Upper lobe of left lung (tissue), 6 donors: ENCODE data around the gene RNF207. TPM values are rescaled to one million over a fixed set of nuclear protein-coding genes. Genes with fewer than 3 reads are reported as not detected.
A peak's percentile ranks its signal among the peaks of the same experiment; 100 is the strongest.

Source experiments
- ATAC-seq, 2 donors: fragments of 200-7000 bp; cut with Tn5 transposase; one replicate each; pipeline ENCODE4 v1.9.1; 2022; ENCODE audit warnings: mild to moderate bottlenecking in 2 of 2, moderate library complexity in 2 of 2; ENCODE audit not compliant: low FRiP score in 2 of 2
- DNase-seq, 2 donors: peaks; one replicate each; pipeline ENCODE4 v3.0.0-alpha.2; 2019 to 2020
- H3K27ac ChIP-seq, 4 donors: fragments of 200-600 bp; sonication (generic); one replicate each; pipeline ENCODE4 v1.5.1; 2016 to 2019
- H3K27me3 ChIP-seq, 4 donors: fragments of 200-600 bp; sonication (generic); one replicate each; pipeline ENCODE4 v1.5.1; 2017 to 2019
- H3K36me3 ChIP-seq, 4 donors: fragments of 200-600 bp; sonication (generic); one replicate each; pipeline ENCODE4 v1.5.1; 2016 to 2019
- H3K4me1 ChIP-seq, 4 donors: fragments of 200-600 bp; sonication (generic); one replicate each; pipeline ENCODE4 v1.5.1; 2018 to 2019
- H3K4me3 ChIP-seq, 4 donors: fragments of 200-600 bp; sonication (generic); one replicate each; pipeline ENCODE4 v1.5.1; 2017 to 2019; ENCODE audit warnings: mild to moderate bottlenecking in 2 of 4, moderate library complexity in 1 of 4
- H3K9me3 ChIP-seq, 4 donors: fragments of 200-600 bp; sonication (generic); one replicate each; pipeline ENCODE4 v1.5.1; 2018 to 2019
- EP300 ChIP-seq, 4 donors: sonication (generic); formaldehyde crosslinking; IDR thresholded peaks; one replicate each; pipeline ENCODE4 v1.5.1; 2017; ENCODE audit warnings: antibody characterized with exemption in 4 of 4, control low read depth in 2 of 4
- POLR2A ChIP-seq, 4 donors: fragments of 450-650 bp; IDR thresholded peaks; one replicate each; pipeline ENCODE4 v1.5.1; 2016 to 2017; ENCODE audit warnings: antibody characterized with exemption in 4 of 4, mild to moderate bottlenecking in 2 of 4
- POLR2AphosphoS5 ChIP-seq, 2 donors: sonication (generic); formaldehyde crosslinking; IDR thresholded peaks; one replicate each; pipeline ENCODE4 v1.5.1; 2017; ENCODE audit warnings: antibody characterized with exemption in 2 of 2
- WGBS, 2 donors: methylation state at CpG; one replicate each; pipeline ENCODE4 v1.1.5; 2017 to 2018; 5-methylcytosine and 5-hydroxymethylcytosine counted together
- total RNA-seq, 6 donors: library from RNA; depleted of rRNA in 4 of 6; stranded (reverse); fragments of >200 nt in 4 of 6; gene quantifications; one replicate each; pipeline versions ENCODE4 v1.1.0 to v1.2.1, GENCODE V29; 2016 to 2021
- TF ChIP-seq, protein P1 (sequence below), 6 experiments: fragments of 450-650 bp in 4 of 6; fragments of 200-600 bp in 2 of 6; sonication (generic) in 2 of 6; IDR thresholded peaks; one replicate each; pipeline ENCODE4 v1.5.1; 2016 to 2019; ENCODE audit warnings: antibody characterized with exemption in 6 of 6
- donor health status: DM: no; HTN: no; CAD: no; lungs with moderate emphysema.
- donor health status: DM: no; HTN: yes; CAD: no; lungs with severe emphysema.

Gene RNF207
- total RNA-seq, 6 donors from 2014 or later: 9.8 to 85.9 (median 18.3) TPM

GRCh38 chr1:6243993-6244392 is 38.1 kb downstream of the RNF207 start, which contains the start of gene HES3:
HES3 (plus strand) TSS chr1:6244179; CDS start chr1:6244366, 187 bp downstream.
- TF ChIP-seq, protein P1, sequence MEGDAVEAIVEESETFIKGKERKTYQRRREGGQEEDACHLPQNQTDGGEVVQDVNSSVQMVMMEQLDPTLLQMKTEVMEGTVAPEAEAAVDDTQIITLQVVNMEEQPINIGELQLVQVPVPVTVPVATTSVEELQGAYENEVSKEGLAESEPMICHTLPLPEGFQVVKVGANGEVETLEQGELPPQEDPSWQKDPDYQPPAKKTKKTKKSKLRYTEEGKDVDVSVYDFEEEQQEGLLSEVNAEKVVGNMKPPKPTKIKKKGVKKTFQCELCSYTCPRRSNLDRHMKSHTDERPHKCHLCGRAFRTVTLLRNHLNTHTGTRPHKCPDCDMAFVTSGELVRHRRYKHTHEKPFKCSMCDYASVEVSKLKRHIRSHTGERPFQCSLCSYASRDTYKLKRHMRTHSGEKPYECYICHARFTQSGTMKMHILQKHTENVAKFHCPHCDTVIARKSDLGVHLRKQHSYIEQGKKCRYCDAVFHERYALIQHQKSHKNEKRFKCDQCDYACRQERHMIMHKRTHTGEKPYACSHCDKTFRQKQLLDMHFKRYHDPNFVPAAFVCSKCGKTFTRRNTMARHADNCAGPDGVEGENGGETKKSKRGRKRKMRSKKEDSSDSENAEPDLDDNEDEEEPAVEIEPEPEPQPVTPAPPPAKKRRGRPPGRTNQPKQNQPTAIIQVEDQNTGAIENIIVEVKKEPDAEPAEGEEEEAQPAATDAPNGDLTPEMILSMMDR (IDR thresholded peaks at IDR 0.05): no peak
- TF ChIP-seq POLR2AphosphoS5 (IDR thresholded peaks at IDR 0.05) (no peak), EP300 (IDR thresholded peaks at IDR 0.05) (no peak), POLR2A (IDR thresholded peaks at IDR 0.05) (no peak)
- peaks cover 1 to 66% (median 48%) of the 10 kb centered on the region in 4 donors for H3K27me3 ChIP-seq
- peaks cover 21 to 45% (median 33%) of the 10 kb centered on the region in 4 donors for H3K4me1 ChIP-seq
- H3K27ac ChIP-seq: no peak within 1 kb of the TSS
- H3K9me3 ChIP-seq: no peaks in the 10 kb centered on the region
- no peak within 1 kb of the TSS for H3K4me3 ChIP-seq
- WGBS, 2 donors: 0 to 9% methylated on average over 2 to 16 of the region's 16 CpGs
- ATAC-seq (no peak), DNase-seq (peak in 1 of 2 donors; percentile 53)
- H3K36me3 ChIP-seq: no peaks in the 10 kb centered on the region

DNA sequence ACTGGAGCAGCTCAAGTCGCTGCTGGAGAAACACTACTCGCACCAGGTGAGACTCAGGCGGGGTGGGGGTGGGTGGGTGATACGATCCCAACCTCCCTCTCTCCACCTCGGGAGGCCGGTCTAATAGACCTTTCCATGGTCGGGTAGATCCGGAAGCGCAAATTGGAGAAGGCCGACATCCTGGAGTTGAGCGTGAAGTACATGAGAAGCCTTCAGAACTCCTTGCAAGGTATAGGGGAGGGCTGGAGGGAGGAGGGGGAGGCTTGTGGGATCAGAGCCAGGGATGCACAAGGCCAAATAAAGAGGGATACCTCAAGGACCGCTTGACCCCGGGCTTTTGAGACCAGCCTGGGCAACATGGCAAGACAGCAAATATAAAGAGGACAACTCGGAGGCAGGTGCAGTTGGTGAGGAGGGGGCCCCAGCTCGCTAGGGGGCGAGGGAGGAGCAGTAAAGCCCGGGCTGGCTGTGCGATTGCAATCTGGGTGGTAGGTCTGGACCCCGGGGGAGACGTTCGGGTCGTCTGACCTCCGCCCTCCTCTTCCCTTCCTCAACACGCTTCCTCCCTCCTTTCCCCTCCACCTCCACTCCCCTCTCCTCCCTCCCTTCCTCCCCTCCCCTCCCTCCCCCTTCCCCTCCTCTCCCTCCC is 38.6 kb downstream of the RNF207 start:
- DNase-seq (no peak), ATAC-seq (no peak)
- H3K4me1 ChIP-seq: peaks cover 21 to 51% (median 36%) of the 10 kb centered on the region in 4 donors
- H3K36me3 ChIP-seq: no peaks in the 10 kb centered on the region
- H3K27ac ChIP-seq: no peak overlapping the region
- no peak overlapping the region for H3K4me3 ChIP-seq
- peaks cover 1 to 72% (median 49%) of the 10 kb centered on the region in 4 donors for H3K27me3 ChIP-seq
- WGBS, 2 donors: 4 to 5% methylated on average over 24 of the region's 24 CpGs
- no peaks in the 10 kb centered on the region for H3K9me3 ChIP-seq
- TF ChIP-seq POLR2AphosphoS5 (IDR thresholded peaks at IDR 0.05) (no peak), POLR2A (IDR thresholded peaks at IDR 0.05) (no peak), EP300 (IDR thresholded peaks at IDR 0.05) (no peak)
- TF ChIP-seq, protein P1 (IDR thresholded peaks at IDR 0.05): no peak

DNA sequence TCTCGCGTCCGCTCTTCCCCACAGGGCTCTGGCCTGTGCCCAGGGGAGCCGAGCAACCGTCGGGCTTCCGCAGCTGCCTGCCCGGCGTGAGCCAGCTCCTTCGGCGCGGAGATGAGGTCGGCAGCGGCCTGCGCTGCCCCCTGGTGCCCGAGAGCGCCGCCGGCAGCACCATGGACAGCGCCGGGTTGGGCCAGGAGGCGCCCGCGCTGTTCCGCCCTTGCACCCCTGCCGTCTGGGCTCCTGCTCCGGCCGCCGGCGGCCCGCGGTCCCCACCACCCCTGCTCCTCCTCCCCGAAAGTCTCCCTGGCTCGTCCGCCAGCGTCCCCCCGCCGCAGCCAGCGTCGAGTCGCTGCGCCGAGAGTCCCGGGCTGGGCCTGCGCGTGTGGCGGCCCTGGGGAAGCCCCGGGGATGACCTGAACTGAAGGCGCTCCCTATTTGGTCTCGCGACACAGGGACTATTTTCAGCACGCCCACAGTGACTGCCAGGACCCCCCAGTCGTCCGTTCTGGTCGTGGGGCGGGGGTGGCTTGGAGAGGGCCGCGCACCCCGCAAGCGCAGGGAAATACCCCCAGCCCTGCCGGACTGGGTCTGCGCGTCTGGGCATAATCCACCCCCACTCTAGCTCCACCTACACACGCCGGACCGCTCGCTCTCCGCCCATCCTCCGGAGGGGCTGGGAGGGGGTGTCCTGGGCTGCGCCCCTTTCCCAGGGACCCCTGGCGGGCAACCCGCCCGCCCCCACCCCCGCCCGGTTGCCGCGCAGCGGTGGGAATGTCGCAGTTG is 39.4 kb downstream of the RNF207 start:
- DNase-seq (peak; percentile 67 to 97), ATAC-seq (peak; percentile 85 to 87)
- WGBS, 2 donors: 1 to 5% methylated on average over 3 to 40 of the region's 79 CpGs
- H3K27ac ChIP-seq: no peak overlapping the region
- H3K9me3 ChIP-seq: no peaks in the 10 kb centered on the region
- no peak overlapping the region for H3K4me3 ChIP-seq
- no peaks in the 10 kb centered on the region for H3K36me3 ChIP-seq
- no peak for TF ChIP-seq EP300 (IDR thresholded peaks at IDR 0.05)
- TF ChIP-seq, protein P1 (IDR thresholded peaks at IDR 0.05): peak; percentile 77 to 99 (median 93)
- no peak for TF ChIP-seq POLR2AphosphoS5 (IDR thresholded peaks at IDR 0.05)
- TF ChIP-seq POLR2A (IDR thresholded peaks at IDR 0.05): no peak
- peaks cover 1 to 77% (median 50%) of the 10 kb centered on the region in 4 donors for H3K27me3 ChIP-seq
- H3K4me1 ChIP-seq: peaks cover 21 to 55% (median 38%) of the 10 kb centered on the region in 4 donors

DNA sequence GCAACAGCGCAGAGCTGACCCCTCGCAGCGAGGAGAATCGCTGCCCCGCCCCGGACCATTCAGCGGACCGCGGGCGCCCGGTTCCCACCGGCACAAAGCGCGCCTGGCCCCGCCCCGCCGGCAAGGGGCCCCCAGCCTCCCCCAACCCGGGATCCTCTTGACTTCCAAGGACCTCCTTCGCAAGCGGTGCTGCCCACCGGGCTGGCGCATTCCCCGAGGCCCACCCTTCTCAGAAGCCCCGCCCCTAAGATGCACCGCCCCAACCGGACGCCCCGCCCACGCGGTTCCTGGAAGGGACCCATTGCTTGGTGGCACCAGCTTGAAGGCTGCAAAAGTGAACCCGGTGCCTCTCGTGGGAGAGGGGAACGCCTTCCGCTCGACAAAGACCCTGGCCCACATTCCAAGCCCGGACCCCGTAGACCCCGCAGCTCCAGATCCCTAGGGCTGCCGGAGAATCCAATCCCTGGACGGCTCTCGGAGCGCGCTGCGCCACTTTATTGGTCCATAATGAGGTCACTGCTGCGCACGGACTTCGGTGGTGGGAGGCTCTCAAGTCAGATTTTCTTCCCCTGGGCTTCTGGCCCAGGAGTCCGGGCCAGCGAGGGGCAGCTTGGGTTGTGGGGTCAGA is 40.1 kb downstream of the RNF207 start:
- ATAC-seq: peak in 1 of 2 donors; percentile 27

More for the DNA sequence above, 40.1 kb downstream of the RNF207 start:
- WGBS, 2 donors: 4 to 11% methylated on average over 9 to 24 of the region's 49 CpGs
- H3K27me3 ChIP-seq: peaks cover 1 to 75% (median 48%) of the 10 kb centered on the region in 4 donors
- H3K4me1 ChIP-seq: peaks cover 21 to 55% (median 38%) of the 10 kb centered on the region in 4 donors
- TF ChIP-seq POLR2A (IDR thresholded peaks at IDR 0.05) (no peak), EP300 (IDR thresholded peaks at IDR 0.05) (no peak), POLR2AphosphoS5 (IDR thresholded peaks at IDR 0.05) (no peak)
- TF ChIP-seq, protein P1 (IDR thresholded peaks at IDR 0.05): no peak
- H3K4me3 ChIP-seq: no peak overlapping the region
- no peaks in the 10 kb centered on the region for H3K36me3 ChIP-seq
- peak in 1 of 2 donors; percentile 89 for DNase-seq
- no peaks in the 10 kb centered on the region for H3K9me3 ChIP-seq
- H3K27ac ChIP-seq: no peak overlapping the region
